HG03095 (cell line): ENCODE measurements around the gene UBE2K.
"Not testable (repeated sequence)": the region's sequence is repeated elsewhere in the genome, so short reads cannot be mapped to it uniquely, and the experiment has no call there.

Experiments used
- ATAC-seq: cut with Tn5 transposase; IDR thresholded peaks from one replicate; pipeline ENCODE4 v1.9.1; 2021; ENCODE audit warnings: moderate library complexity; ENCODE audit not compliant: unreplicated experiment

UBE2K gene

GRCh38 chr4:39697740-39698423, at the start of gene UBE2K:
UBE2K (plus strand) TSS chr4:39698136; CDS start chr4:39698328, 192 bp downstream.
- ATAC-seq = peak; percentile 67

DNA sequence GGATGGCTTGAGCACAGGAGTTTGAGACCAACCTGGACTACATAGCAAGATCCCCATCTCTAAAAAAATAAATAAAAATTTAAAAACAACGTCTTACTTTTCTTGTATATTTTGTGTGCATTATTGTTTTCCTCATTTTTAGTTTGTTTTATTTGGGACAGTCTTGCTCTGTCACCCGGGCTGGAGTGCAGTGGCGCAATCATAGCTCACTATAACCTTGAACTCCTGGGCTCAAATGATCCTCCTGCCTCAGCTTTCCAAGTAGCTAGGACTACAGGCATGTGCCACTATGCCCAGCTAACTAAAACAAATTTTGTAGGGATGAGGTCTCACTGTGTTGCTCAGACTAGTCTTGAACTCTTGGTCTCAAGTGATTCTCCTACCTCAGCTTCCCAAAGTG, 49.7 kb upstream of the UBE2K start:
- ATAC-seq = no peak

GRCh38 chr4:39648827-39649558, 48.9 kb upstream of the UBE2K start:
- ATAC-seq = no peak

DNA sequence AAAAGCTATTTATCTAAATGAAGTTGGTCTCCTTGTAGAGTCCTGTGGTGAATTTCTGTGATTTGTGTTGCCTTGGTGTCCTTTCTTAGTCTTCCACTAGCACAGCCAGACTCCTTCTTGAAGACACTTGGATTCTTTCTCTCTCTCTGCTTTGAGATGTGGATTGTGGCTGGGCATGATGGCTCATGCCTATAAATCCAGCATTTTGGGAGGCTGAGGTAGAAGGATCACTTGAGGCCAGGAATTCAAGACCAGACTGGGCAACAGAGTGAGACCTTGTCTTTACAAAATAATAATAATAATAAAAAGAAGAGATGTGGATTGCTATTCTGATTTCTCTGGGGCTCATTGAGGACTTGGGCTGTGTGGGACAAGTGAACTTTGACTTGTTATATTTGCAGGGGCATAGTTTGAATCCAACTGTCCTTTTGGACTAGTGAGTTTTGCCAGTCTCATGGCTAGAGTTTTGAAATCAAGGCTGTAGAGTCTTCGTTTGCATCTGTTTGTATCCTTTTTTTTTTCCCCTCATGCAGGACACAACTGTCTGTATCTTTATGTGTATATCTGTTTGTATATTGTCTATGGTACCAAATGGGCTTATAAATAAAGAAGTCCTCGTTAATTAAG, 48.2 kb upstream of the UBE2K start:
- ATAC-seq = no peak

- ATAC-seq = not testable (repeated sequence)
Observed at GRCh38 chr4:39651586-39651985, 46.4 kb upstream of the UBE2K start.

- ATAC-seq = no peak
Observed at GRCh38 chr4:39655211-39655610, 42.7 kb upstream of the UBE2K start.

- ATAC-seq = no peak
Observed at GRCh38 chr4:39655876-39656275, 42.1 kb upstream of the UBE2K start.

DNA sequence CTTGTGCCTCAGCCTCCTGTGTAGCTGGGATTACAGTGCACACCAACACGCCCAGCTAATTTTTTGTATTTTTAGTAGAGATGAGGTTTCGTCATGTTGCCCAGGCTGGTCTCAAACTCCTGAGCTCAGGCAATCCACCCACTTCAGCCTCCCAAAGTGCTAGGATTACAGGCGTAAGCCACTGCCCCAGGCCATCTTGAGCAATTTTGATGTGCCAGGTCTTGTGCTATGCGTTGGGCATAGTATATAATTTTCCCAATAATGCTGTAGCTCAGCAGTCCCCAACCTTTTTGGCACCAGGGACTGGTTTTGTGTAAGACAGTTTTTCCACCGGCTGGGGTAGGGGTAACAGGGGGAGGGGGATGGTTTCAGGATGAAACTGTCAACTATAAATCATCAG, 41.3 kb upstream of the UBE2K start:
- ATAC-seq = not testable (repeated sequence)

- ATAC-seq = peak; percentile 78
Observed at GRCh38 chr4:39657465-39657864, 40.5 kb upstream of the UBE2K start.

- no peak for ATAC-seq
Observed at GRCh38 chr4:39658756-39659155, 39.2 kb upstream of the UBE2K start.

- no peak for ATAC-seq
Observed at GRCh38 chr4:39660045-39660444, 37.9 kb upstream of the UBE2K start.

DNA sequence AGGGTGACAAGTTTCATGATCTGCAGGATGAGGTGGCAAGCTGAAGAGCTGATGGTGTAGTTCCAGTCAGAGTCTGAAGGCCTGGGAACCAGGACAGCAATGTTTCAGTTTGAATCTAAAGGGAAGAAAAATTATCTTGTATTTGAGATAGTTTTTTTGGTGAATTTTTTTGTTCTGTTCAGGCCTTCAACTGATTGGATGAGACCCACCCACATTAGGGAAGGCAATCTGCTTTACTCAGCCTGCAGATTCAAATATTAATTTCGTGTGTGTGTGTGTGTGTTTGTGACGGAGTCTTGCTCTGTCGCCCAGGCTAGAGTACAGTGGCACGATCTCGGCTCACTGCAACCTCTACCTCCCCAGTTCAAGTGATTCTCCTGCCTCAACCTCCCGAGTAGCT, 37.2 kb upstream of the UBE2K start:
- no peak for ATAC-seq

- no peak for ATAC-seq
Observed at GRCh38 chr4:39662683-39663082, 35.3 kb upstream of the UBE2K start.

DNA sequence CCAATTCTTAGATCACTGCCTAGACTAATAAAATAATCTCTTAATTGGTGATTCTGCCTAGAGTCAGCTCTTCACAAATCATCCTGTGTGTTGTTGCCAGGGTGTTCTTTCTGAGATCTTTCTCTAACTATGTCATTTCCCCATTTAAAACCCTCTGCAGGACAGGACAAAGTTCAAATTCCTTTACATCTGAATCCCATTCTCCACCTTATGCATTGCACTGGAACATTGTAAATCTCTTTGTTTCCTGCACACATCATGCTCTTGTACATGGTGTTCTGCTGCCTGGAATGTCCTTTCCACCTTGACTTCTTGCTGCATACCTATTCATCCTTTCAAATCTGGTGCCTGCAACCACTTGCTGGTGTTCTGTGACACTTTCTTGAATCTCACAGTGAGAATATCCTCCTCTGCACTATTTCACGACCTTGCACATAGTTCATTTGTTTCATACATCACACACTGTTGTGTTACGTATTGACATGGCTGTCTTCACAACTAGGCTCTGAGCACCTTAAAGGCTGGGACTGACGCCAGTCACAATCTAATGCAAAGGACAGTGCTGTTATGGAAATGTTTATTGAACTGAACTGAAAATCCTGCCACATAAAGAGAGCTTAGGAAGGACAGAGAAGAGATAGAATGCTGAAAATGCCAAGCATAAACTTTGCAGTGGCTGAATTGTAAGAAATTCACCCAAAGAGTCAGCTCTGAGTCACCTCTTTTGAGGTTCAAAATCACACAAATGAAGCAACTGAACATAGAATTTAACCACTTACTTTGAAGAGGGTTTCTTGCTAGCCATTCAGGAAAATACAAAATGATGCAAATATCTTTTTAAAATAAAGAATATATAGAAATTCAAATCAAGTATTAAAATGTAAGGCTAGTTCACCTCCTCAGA, 32.9 kb upstream of the UBE2K start:
- ATAC-seq = no peak

GRCh38 chr4:39667706-39668105, 30.2 kb upstream of the UBE2K start:
- no peak for ATAC-seq

- ATAC-seq = no peak
Observed at GRCh38 chr4:39668887-39669286, 29.0 kb upstream of the UBE2K start.

- ATAC-seq = not testable (repeated sequence)
Observed at GRCh38 chr4:39670296-39670695, 27.6 kb upstream of the UBE2K start.

GRCh38 chr4:39675681-39676080, 22.3 kb upstream of the UBE2K start:
- not testable (repeated sequence) for ATAC-seq

- ATAC-seq = not testable (repeated sequence)
Observed at GRCh38 chr4:39681003-39681402, 16.9 kb upstream of the UBE2K start.

- ATAC-seq = peak; percentile 85
Observed at GRCh38 chr4:39682138-39682537, 15.8 kb upstream of the UBE2K start.

DNA sequence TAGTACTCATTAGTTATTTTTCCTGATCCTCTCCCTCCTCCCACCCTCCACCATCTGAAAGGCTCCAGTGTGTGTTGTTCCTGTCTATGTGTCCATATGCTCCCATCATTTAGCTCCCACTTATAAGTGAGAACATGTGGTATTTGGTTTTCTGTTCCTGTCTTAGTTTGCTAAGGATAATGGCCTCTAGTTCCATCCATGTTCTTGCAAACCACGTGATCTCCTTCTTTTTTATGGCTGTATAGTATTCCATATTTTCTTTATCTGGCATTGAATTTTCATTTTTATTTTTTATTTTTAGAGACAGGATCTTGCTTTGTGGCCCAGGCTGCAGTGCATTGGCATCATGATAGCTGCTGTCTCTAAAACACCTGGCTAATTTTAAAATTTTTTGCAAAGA, 11.9 kb upstream of the UBE2K start:
- no peak for ATAC-seq
